HG03571 (cell line): ENCODE measurements around the gene PRRC2A.

Source experiments
- ATAC-seq: cut with Tn5 transposase; IDR thresholded peaks from one replicate; pipeline ENCODE4 v1.9.1; 2021; ENCODE audit not compliant: unreplicated experiment

PRRC2A gene

DNA sequence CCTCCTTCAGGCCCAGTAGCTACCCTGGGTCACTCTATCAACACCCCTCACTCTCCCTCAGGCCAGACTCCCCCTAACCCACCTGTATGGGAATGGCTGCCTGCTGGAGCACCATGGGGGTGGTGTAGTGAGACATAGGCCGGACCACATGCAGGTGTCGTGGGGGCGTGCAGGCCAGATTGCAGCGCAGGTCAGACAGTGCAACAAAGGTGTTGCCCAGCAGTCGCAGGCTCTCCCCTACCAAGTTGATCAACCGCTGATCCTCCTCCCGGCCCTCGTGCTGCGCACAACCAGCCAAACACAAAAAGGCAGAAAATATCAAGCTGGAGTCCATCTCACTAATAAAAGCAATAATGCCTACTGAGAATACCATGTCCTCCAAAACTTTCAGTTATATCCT lies 24.8 kb downstream of the PRRC2A start:
- ATAC-seq, result no peak

DNA sequence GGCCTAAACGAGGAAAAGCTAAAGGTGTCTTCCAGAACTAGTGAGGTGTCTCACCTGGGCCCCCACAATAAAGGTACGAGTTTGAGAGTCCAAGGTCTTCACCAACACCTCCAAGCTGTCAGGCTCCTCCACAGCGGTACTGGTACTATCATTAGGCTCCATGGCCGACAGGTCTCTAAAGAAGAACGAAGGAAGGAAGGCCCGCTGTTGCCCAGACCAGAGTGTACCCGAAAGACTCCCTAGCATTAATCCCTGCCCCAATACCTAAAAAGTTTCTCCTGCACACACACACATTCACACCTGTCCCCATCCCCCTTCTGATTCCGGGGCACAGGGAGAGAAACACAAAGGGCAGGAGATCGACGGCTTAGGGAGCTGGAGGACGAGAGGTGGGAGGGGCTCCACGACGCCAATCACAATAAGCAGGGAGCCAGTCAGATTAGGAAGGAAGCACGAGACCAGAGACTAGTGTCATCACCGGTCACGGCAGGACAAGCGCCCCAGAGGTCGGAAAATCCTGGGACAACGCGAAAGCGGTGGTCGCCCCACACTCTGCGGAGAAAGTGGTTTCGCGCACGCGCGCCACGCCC lies 31.2 kb downstream of the PRRC2A start:
- peak; percentile 24 for ATAC-seq

DNA sequence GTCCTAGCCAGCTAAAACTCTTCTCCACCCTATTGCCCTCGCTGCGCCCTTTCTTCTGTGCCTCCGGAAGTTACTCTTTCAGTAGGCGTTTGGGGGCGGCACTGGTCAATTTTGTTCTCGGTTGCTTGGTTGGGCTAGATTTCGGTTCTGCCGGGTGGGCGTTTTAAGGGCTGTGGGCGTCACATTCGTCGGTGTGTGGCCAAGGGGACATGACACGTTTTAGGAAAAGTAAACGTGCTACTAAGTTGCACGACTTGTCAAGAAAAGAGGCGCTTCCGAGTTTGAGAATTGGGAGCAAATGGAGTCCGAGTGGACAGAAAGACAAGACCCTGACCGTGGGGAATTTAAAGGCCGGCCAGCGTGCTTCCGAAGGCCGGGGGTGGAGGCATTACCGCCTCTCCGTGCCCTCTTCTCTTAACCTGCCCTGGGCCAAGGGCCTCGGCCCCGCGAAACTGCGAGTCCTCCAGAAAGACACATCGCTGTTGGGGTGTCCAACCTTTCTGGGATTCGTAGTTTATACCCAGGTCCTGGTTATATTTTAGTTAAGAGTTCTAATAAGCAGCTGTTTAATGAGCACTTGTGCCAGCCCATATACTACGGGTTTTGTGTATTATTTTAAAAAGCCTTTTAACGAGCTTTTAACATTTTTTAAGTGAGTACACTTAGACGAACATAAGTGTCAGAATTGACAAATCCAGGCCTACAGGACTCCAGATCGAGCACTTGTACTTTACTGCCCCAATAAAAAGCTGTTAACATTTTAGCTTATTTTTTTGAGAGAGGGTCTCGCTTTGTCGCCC lies 32.6 kb downstream of the PRRC2A start:
- peak; percentile 48 for ATAC-seq

DNA sequence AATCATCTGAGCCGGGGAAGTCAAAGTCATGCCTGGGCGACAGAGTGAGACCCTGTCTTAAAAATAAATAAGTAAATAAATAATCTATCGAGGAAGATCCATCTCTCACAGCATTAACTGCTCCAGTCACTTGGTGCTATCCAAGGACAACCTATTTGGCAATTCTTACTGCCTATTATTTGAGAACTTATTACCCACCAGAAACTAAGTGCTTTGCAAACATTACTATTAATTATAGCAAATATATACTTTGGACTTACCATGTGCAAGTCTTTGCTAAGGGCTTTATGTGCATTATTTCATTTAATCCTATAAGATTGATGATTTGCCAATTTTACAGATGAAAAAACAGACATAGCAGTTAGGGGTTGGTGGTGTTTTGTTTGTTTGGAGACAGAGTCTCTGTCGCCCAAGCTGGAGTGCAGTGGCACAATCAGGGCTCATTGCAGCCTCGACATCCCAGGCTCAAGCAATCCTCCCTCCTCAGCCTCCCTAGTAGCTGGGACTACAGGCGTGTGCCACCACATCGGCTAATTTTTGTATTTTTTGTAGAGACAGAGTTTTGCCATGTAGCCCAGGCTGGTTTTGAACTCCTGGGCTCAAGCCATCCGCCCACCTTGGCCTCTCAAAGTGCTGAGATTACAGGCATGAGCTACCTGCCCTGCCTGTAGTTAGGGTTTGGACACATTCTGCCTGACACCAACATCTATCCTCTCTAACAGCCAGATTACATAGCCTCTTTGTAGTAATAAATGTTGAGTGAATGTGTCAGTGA lies 34.2 kb downstream of the PRRC2A start:
- ATAC-seq, result no peak

DNA sequence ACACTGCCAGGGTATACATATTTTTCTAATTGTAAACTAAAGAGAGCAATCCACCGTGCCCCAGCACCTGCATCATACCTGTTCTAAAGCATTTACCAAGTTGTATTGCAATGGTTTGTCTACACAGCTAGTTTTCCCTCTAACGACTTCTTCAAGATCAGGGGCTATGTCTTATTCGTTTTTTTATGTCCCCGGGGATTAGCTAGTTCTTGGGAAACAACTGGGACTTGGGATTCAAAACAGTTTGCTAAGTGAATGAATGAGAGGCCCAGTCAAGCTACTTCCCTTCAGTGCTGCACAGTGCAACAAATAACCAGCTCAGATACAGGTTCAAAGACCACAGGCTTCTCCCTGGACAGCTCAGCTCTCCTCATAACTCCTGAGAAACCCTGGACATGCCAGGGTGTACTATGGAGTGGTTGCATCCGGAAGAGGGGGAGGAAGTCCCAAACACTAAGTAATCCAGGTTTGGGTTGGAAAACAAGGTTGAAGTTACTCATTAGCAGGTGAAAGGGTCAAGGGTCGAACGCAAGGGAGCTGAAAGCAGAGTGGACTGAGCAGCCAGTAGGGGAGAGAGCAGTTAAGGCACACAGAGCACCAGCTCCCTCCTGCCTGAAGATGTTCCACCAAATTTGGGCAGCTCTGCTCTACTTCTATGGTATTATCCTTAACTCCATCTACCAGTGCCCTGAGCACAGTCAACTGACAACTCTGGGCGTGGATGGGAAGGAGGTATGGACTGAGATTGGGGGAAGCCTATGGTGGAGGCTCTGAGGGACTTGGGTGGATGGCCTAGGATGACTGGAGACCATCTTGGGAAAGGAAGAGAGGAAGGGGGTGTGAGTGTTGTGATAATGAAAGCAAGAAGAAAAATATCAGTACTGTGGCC lies 35.1 kb downstream of the PRRC2A start, which contains the start of gene APOM:
Gene APOM (plus strand): TSS at position 546 of the 889 bp plus-strand sequence. CDS start 73 bp downstream, at position 619.
- no peak for ATAC-seq

DNA sequence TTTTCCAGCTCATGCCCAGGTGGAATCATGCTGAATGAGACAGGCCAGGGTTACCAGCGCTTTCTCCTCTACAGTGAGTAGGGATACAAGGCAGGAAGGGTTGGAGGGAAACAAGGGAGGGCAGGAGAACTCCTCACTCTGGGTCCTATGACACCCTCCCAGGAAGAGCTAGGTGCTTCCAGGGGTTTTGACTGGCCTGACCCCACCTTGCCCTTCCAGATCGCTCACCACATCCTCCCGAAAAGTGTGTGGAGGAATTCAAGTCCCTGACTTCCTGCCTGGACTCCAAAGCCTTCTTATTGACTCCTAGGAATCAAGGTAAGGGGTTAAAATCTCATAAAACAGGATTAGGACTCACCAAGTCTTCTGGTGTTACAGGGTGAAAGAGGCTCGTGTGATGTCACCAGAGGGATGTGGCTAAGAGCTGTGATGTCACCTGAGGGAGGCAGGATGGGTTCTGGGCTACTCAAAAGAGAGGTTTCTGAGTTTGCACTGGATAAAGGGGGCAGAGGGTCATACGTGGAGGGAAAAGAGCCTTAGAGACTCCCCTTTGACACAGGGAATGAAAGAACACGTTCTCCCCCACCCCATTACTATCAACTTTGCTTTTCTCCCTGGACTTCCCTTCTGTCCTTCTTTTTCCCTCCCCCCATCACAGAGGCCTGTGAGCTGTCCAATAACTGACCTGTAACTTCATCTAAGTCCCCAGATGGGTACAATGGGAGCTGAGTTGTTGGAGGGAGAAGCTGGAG lies 37.1 kb downstream of the PRRC2A start:
- ATAC-seq, result no peak

DNA sequence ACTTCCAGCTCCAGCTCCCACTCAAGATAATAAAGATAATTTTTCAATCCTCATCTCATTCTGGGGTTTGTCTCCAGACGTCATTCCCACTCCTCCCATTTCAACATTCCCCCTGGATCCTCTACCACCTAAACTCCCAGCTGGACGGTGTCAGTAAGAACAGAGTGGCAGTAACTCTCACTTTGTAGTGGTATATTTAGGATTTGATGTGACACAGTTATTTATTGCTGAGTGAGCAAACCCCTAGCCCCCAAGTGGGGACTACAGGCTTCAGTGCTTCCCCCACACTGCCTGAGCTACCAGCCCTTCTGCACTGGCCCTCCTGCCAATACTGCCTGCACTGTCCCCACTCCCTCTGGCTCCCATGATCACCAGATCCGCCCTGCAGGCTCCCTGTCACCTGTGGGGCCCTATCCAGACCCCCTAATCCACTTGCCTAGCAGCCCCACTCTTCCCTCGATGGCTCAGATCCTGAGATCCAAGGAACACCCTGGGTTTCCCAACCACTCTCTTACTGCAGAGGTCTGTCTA lies 37.7 kb downstream of the PRRC2A start:
- ATAC-seq, result no peak

DNA sequence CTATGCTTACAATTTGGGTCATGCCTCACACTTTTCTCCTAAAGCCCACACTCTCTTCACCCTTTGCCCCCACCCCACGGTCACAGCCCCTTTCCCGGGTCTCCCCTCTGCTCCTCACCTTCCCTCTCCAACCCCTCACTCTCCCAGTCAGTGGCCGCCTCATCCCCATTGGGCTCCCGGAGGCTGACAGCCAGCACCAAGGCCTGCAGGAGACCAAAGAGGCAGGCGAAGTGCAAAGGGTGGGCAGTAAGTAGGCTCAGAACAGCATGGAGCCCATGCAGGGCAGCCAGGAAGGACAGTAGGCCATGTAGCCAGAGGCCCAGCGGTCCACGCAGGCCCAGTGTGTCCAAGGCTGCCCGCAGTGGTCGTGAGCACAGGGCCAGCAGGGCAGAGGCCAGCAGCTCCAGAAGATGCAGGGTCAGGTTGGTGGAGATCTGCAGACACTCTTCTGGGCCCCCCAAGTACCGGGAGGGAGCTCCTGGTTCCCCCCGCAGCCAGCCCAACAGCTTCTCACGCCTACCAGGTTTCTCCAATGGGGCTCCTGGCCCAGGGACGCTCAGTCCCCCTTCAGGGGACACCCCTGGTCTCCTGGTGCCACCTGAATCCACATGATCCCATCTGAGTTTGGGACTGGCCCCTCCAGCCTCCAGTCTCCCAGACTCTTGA lies 38.6 kb downstream of the PRRC2A start:
- no peak for ATAC-seq

DNA sequence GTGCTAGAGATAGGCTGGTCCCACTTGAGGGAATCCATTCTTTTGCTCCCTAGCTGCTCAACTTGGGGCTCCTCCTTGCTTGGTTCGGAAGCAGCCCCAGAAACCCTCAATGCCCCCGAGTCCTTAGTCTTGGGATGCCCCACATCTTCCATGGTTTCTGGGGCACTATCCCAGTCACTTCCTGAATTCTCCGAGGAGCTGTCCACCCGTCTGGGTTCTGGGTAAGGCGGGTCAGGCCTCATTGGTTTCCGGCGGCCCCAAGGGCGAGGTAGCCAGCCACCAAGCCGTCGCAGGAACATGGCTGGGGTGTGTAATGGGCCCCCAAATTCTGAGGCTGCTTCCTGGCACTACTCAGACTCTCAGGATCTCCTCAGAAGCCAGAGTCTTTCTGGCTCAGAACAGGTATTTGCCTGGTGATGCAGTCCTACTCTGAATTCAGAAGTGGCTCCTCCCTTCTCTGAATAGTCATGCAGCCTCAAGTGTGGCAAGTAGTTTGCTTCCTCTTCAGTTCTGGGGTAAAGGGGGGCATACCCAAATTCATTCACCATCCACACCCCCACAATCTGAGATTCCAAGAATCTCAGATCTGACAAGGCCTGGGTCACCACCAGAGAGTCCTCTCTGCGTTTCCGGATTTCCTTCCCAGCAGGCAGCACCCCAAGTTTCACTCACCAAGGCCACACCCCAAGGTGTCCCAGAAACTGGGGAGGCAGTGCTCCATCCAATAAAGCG lies 39.3 kb downstream of the PRRC2A start:
- ATAC-seq, result no peak

DNA sequence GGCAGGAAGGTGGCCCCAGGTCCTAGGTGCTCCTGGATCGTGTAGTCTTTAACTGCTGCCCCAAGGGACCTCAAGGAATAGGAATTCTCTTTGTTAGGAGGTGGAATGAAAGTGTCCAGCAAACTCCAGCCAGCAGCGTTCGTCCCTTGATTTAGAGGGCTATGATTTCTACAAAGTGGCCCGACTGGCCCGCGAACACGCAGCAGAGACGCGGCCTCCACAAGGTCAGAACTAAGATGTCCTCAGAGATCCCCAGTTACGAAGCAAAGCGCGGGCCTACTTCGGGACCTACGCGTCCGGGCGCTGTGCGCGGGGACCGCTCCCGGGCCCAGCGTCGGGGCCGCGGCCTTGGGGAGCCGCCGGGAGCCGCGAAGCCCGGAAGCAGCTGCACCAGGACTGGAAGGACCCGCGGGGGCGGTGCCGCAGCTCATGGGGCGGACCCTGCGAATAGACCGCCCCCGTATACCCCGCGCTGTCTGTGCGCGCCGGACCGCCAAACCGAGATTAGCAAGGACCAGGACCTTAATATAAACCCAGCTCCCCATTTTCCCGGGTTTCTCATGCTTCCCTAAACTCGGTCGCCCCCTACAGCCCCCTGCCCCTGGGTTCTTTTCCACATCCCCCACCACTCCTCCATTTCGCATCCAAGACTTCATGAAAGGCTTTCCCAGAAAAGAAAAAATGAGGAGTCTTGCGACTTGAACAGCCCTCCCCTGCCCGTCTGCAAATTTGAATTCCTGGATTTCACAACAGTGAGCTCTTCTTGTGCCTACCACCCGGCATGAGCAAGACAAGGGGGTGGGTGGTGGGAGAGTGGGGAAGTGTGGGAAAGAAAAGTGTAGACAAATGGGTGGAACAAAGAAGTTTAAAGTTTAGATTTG lies 40.1 kb downstream of the PRRC2A start, which contains the start of gene C6orf47:
Gene C6orf47 (minus strand): TSS at position 398 of the 881 bp plus-strand sequence. CDS start 831 bp downstream, outside the sequence.
- ATAC-seq, result no peak

DNA sequence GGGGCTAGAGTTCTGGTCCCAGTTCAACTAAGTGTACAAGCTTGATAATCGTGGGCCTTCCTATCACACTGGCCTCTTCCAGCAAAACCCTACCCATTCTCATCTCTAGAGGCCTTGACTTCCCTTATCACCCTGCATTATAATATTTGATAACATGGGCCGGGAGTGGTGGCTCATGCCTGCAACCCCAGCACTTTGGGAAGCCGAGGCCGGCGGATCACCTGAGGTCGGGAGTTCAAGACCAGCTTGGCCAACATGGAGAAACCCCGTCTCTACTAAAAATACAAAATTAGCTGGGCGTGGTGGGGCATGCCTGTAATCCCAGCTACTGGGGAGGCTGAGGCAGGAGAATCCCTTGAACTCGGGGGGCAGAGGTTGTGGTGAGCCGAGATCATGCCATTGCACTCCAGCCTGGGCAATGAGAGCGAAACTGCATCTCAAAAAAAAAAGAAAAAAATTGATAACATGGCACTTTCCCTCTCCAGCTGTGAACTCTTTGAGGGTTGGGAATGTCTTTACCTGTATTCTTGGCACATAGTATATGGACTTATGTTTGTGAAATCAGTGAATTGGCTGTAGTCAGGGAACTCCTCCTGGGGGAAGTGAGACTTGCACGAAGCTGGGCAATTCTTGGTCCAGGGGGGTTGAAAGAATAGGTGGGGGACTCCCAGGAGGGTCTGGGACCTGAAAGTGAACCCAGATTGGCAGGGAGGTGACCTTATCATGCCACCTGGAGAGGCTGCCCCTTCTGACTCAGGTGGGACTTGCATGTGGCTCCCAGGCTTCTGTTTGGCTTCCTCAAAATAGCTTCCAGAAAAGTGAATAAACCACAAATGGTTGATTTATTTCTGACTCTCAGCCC lies 41.0 kb downstream of the PRRC2A start:
- ATAC-seq, result no peak

DNA sequence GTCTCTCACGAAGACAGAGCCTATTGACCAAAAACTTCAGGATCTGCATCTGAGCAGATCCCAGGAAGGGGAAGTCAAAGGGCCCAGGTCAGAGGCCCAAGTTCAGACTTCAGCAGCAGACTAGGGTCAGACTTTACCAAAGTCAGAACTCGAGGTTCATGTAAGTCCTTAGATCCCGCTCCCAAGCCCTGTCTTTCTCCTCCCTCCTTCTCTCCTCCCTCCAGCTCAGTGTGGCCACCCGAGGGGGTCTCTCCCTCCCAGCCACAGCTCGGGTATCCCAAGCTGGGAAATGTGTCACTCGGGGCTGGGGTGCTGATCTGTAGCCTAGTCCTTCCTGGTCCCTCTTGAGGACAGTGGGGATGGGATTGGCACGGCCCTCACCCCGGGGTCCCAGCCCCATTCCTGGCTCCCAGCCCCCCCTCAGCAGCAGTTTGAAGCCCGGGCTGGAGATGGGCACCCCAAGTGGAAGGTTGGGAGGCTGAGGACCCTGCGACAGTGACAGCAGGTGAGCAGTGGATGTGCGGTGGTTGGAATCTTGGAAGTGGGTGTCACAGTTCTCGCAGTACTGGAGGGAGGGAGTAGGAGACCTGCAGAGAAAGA lies 41.7 kb downstream of the PRRC2A start:
- no peak for ATAC-seq

DNA sequence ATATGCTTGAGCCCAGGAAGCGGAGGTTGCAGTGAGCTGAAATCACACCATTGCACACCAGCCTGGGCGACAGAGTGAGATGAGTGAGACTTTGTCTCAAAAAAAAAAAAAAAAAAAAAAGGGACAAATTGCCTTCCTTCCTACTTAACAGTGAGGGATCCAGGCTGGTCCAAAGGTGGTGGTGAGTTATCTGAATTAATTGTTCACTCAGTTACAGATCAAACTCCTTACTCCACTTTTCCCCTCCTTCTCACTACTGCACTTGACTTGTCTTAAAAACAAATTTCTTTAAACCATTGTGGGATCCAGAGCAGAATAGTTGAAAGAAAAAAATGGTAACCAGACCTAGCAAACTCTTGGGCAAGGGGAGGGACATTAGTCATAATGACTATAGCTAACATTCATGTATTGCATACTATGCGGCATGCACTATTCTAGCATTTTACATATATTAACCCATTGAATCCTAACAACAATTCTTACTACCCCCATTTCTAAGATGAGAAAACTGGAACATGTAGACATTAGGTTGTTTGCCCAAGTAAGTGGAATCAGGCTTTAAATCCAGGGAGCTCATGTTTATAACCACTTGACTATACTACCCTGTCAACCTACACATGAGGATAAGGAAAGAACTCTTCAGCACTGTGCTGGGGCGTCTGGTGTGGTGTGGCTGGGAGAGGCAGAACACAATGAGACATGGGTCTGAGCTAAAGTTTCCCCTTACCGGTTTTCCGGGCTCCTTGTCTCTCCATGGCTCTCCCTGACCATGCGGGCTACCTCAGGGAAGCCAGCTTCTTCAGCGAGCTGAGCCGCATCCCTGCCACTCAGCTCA lies 42.8 kb downstream of the PRRC2A start:
- ATAC-seq, result no peak

DNA sequence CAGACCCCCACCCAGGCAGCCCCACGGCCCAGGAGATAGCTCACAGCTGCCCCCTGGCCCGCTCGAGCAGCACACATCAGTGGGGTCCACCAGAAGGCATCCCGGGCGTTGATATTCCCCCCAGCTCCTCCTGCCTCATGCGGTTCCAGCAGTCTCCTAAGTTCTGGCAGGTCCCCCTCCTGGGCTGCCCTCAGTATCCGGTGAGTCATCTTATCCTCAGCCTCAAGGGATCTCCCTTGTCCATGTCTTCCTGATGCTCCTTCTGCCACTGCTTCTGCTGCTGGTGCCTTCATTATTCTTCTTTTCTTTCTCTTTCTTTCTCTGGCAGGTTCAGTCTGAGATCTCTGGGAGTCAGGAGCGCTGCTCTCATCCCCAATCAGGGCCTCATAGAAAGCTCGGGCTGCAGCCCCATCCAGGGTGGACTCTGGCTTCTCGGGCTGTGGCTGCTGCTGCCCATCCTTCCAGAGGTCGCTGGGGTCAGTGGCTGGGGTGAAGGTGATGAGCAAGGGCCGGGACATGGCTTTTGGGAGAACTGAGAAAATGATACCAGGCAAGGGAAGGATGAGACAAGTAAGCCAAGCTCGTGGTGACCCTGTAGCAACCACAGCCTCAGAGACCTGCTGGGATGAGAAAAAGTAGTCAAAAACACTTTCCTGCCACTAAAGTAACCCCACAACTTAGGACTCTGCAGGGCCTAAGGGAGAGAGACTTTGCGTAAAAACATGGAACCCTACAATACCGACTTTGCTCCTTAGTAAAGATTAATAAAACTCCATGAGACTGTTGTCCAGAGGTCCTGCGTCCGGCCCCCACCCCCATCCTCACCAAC lies 43.7 kb downstream of the PRRC2A start:
- no peak for ATAC-seq
